Measurements from ENCODE around the gene KIAA1217. TPM values are rescaled to one million over a fixed set of nuclear protein-coding genes. Genes with fewer than 3 reads are reported as not detected.

The KIAA1217 gene
- total RNA-seq, 1 experiment from 2014 or later: 23.4 TPM

DNA sequence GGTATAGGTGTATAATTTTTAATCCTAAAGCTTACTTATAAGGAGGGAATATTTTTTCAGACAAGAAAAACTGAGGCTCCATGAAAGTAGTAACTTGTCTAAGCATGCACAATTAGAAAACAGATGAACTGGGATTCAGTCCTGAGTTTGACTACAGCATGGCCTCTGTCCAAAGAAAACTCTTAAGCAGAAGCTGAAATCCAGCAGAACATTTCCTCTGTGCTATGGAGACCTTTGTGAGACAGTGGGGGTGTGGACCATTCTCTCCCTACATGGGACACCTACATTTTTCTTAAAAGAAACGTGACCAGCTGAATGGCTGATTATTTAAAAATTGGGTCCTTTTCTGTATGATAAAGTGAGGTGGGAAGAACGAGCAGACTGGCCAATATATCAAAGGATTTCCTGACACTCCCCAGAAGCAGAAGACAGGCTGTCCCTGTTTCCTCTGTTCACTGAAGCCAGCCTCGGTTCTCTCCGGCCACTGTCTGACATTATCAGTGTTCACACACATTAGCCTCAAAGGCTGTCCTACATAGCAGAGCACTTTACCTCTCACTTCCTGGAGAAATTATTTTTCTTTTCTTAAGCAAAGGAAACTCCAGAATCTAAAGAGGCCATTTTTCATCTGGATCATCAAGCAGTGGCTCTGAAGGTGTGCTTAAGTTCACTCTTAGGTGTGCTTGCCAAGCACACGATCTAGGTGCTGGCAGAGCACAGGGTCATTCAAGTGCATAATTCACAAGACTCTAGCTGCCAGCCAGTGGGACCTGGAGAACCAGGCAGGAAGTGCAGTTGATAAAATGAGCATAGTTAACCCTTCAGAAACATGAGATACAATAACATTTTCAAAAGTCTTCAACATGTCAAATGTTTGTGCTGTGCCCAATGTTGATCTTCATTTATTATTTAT is 40.4 kb upstream of the KIAA1217 start:
- Mint-ChIP-seq H3K36me3 (no peaks in the 10 kb centered on the region), H3K27ac (no peak overlapping the region), H3K4me3 (no peak overlapping the region), H3K9me3 (peaks cover 13% of the 10 kb centered on the region), H3K4me1 (no peaks in the 10 kb centered on the region), H3K27me3 (ENCODE audit: low read depth) (no peaks in the 10 kb centered on the region)
- TF ChIP-seq EMX1 (CRISPR knock-in tag; IDR thresholded peaks at IDR 0.05) (no peak), FOXK1 (CRISPR knock-in tag; IDR thresholded peaks at IDR 0.05) (no peak), GRHL2 (CRISPR knock-in tag; IDR thresholded peaks at IDR 0.05; ENCODE audit: insufficient replicate concordance, severe bottlenecking) (no peak), NR2C2 (CRISPR knock-in tag; IDR thresholded peaks at IDR 0.05) (no peak), ZBTB21 (CRISPR knock-in tag; IDR thresholded peaks at IDR 0.05; ENCODE audit: borderline replicate concordance) (no peak), ZNF396 (CRISPR knock-in tag; IDR thresholded peaks at IDR 0.05; ENCODE audit: borderline replicate concordance) (no peak), ZNF219 (CRISPR knock-in tag; IDR thresholded peaks at IDR 0.05; ENCODE audit: borderline replicate concordance) (no peak), TP53 (CRISPR knock-in tag; IDR thresholded peaks at IDR 0.05) (no peak)
- TF ChIP-seq, protein P1, sequence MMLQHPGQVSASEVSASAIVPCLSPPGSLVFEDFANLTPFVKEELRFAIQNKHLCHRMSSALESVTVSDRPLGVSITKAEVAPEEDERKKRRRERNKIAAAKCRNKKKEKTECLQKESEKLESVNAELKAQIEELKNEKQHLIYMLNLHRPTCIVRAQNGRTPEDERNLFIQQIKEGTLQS (CRISPR knock-in tag; conservative IDR thresholded peaks at IDR 0.05): no peak
- TF ChIP-seq, protein P2, sequence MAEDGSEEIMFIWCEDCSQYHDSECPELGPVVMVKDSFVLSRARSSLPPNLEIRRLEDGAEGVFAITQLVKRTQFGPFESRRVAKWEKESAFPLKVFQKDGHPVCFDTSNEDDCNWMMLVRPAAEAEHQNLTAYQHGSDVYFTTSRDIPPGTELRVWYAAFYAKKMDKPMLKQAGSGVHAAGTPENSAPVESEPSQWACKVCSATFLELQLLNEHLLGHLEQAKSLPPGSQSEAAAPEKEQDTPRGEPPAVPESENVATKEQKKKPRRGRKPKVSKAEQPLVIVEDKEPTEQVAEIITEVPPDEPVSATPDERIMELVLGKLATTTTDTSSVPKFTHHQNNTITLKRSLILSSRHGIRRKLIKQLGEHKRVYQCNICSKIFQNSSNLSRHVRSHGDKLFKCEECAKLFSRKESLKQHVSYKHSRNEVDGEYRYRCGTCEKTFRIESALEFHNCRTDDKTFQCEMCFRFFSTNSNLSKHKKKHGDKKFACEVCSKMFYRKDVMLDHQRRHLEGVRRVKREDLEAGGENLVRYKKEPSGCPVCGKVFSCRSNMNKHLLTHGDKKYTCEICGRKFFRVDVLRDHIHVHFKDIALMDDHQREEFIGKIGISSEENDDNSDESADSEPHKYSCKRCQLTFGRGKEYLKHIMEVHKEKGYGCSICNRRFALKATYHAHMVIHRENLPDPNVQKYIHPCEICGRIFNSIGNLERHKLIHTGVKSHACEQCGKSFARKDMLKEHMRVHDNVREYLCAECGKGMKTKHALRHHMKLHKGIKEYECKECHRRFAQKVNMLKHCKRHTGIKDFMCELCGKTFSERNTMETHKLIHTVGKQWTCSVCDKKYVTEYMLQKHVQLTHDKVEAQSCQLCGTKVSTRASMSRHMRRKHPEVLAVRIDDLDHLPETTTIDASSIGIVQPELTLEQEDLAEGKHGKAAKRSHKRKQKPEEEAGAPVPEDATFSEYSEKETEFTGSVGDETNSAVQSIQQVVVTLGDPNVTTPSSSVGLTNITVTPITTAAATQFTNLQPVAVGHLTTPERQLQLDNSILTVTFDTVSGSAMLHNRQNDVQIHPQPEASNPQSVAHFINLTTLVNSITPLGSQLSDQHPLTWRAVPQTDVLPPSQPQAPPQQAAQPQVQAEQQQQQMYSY (CRISPR knock-in tag; IDR thresholded peaks at IDR 0.05): no peak
- TF ChIP-seq, protein P3, sequence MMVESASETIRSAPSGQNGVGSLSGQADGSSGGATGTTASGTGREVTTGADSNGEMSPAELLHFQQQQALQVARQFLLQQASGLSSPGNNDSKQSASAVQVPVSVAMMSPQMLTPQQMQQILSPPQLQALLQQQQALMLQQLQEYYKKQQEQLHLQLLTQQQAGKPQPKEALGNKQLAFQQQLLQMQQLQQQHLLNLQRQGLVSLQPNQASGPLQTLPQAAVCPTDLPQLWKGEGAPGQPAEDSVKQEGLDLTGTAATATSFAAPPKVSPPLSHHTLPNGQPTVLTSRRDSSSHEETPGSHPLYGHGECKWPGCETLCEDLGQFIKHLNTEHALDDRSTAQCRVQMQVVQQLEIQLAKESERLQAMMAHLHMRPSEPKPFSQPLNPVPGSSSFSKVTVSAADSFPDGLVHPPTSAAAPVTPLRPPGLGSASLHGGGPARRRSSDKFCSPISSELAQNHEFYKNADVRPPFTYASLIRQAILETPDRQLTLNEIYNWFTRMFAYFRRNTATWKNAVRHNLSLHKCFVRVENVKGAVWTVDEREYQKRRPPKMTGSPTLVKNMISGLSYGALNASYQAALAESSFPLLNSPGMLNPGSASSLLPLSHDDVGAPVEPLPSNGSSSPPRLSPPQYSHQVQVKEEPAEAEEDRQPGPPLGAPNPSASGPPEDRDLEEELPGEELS (CRISPR knock-in tag; IDR thresholded peaks at IDR 0.05): no peak
- TF ChIP-seq, protein P4, sequence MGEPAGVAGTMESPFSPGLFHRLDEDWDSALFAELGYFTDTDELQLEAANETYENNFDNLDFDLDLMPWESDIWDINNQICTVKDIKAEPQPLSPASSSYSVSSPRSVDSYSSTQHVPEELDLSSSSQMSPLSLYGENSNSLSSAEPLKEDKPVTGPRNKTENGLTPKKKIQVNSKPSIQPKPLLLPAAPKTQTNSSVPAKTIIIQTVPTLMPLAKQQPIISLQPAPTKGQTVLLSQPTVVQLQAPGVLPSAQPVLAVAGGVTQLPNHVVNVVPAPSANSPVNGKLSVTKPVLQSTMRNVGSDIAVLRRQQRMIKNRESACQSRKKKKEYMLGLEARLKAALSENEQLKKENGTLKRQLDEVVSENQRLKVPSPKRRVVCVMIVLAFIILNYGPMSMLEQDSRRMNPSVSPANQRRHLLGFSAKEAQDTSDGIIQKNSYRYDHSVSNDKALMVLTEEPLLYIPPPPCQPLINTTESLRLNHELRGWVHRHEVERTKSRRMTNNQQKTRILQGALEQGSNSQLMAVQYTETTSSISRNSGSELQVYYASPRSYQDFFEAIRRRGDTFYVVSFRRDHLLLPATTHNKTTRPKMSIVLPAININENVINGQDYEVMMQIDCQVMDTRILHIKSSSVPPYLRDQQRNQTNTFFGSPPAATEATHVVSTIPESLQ (CRISPR knock-in tag; IDR thresholded peaks at IDR 0.05): no peak
- TF ChIP-seq, protein P5, sequence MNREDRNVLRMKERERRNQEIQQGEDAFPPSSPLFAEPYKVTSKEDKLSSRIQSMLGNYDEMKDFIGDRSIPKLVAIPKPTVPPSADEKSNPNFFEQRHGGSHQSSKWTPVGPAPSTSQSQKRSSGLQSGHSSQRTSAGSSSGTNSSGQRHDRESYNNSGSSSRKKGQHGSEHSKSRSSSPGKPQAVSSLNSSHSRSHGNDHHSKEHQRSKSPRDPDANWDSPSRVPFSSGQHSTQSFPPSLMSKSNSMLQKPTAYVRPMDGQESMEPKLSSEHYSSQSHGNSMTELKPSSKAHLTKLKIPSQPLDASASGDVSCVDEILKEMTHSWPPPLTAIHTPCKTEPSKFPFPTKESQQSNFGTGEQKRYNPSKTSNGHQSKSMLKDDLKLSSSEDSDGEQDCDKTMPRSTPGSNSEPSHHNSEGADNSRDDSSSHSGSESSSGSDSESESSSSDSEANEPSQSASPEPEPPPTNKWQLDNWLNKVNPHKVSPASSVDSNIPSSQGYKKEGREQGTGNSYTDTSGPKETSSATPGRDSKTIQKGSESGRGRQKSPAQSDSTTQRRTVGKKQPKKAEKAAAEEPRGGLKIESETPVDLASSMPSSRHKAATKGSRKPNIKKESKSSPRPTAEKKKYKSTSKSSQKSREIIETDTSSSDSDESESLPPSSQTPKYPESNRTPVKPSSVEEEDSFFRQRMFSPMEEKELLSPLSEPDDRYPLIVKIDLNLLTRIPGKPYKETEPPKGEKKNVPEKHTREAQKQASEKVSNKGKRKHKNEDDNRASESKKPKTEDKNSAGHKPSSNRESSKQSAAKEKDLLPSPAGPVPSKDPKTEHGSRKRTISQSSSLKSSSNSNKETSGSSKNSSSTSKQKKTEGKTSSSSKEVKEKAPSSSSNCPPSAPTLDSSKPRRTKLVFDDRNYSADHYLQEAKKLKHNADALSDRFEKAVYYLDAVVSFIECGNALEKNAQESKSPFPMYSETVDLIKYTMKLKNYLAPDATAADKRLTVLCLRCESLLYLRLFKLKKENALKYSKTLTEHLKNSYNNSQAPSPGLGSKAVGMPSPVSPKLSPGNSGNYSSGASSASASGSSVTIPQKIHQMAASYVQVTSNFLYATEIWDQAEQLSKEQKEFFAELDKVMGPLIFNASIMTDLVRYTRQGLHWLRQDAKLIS (CRISPR knock-in tag; IDR thresholded peaks at IDR 0.05; ENCODE audit: borderline replicate concordance): no peak
- CTCF ChIA-PET: no interaction called here
- ATAC-seq (no peak), DNase-seq (ENCODE audit: low spot score) (no peak)
- POLR2A ChIA-PET: no interaction called here
